H9 (cell line): Measurements from ENCODE around the gene IL18BP. TPM values are rescaled to one million over a fixed set of nuclear protein-coding genes. Genes with fewer than 3 reads are reported as not detected.

Experiments used
- DNase-seq: peaks from one replicate; pipeline ENCODE4 v3.0.0-alpha.2; 2017
- H2AFZ ChIP-seq: one replicate; pipeline ENCODE4 v1.6.1; 2013; ENCODE audit warnings: mild to moderate bottlenecking, low read length, control low read depth, moderate library complexity
- H2AK5ac ChIP-seq: 2 replicates; pipeline ENCODE4 v1.6.1; 2013; ENCODE audit warnings: low read length, control low read depth, mixed read lengths; ENCODE audit not compliant: insufficient read length
- H2BK120ac ChIP-seq: one replicate; pipeline ENCODE4 v1.6.1; 2013; ENCODE audit warnings: low read depth, mild to moderate bottlenecking, low read length, control low read depth, inconsistent platforms; ENCODE audit not compliant: poor library complexity, severe bottlenecking
- H2BK12ac ChIP-seq: 2 replicates; pipeline ENCODE4 v1.6.1; 2013; ENCODE audit warnings: low read length, control low read depth, mixed read lengths, low read depth; ENCODE audit not compliant: insufficient read length
- H2BK15ac ChIP-seq: 2 replicates; pipeline ENCODE4 v1.6.1; 2013; ENCODE audit warnings: low read depth, low read length, control low read depth
- H2BK20ac ChIP-seq: one replicate; pipeline ENCODE4 v1.6.1; 2013; ENCODE audit warnings: low read depth, mild to moderate bottlenecking, low read length, control low read depth, inconsistent platforms; ENCODE audit not compliant: poor library complexity, severe bottlenecking
- H2BK5ac ChIP-seq: 2 replicates; pipeline ENCODE4 v1.6.1; 2013; ENCODE audit warnings: low read length, control low read depth, mixed read lengths; ENCODE audit not compliant: insufficient read length
- H3K14ac ChIP-seq: 2 replicates; pipeline ENCODE4 v1.6.1; 2013; ENCODE audit warnings: low read length, control low read depth; ENCODE audit not compliant: insufficient read depth
- H3K18ac ChIP-seq: 2 replicates; pipeline ENCODE4 v1.6.1; 2013; ENCODE audit warnings: low read depth, mild to moderate bottlenecking, mixed read lengths, low read length, control low read depth; ENCODE audit not compliant: insufficient read length
- H3K23ac ChIP-seq: 2 replicates; pipeline ENCODE4 v1.6.1; 2013; ENCODE audit warnings: low read length, control low read depth, mixed read lengths, low read depth; ENCODE audit not compliant: insufficient read length
- H3K23me2 ChIP-seq: 2 replicates; pipeline ENCODE4 v1.6.1; 2013; ENCODE audit warnings: low read depth, mild to moderate bottlenecking, mixed read lengths, low read length, control low read depth; ENCODE audit not compliant: insufficient read length, poor library complexity, severe bottlenecking
- H3K27ac ChIP-seq: 2 replicates; pipeline ENCODE4 v1.5.1; 2013; ENCODE audit warnings: low read length, control low read depth, mixed read lengths, low read depth; ENCODE audit not compliant: insufficient read length
- H3K27me3 ChIP-seq: 2 replicates; pipeline ENCODE4 v1.6.1; 2013; ENCODE audit warnings: low read length, control low read depth, inconsistent platforms; ENCODE audit not compliant: insufficient read depth
- H3K4ac ChIP-seq: 2 replicates; pipeline ENCODE4 v1.6.1; 2013; ENCODE audit warnings: low read depth, mild to moderate bottlenecking, control low read depth, inconsistent platforms, low read length, moderate library complexity
- H3K4me1 ChIP-seq: 2 replicates; pipeline ENCODE4 v1.6.1; 2013; ENCODE audit warnings: low read length, control low read depth, inconsistent platforms; ENCODE audit not compliant: insufficient read depth
- H3K4me2 ChIP-seq: 2 replicates; pipeline ENCODE4 v1.6.1; 2013; ENCODE audit warnings: low read length, control low read depth, mixed read lengths; ENCODE audit not compliant: insufficient read length, insufficient read depth
- H3K56ac ChIP-seq: 2 replicates; pipeline ENCODE4 v1.6.1; 2013; ENCODE audit warnings: low read depth, mild to moderate bottlenecking, mixed read lengths, low read length, control low read depth; ENCODE audit not compliant: insufficient read length
- H3K79me1 ChIP-seq: 2 replicates; pipeline ENCODE4 v1.6.1; 2013; ENCODE audit warnings: low read depth, mild to moderate bottlenecking, moderate library complexity, low read length, control low read depth, inconsistent platforms; ENCODE audit not compliant: insufficient read depth, poor library complexity, severe bottlenecking
- H3K79me2 ChIP-seq: 2 replicates; pipeline ENCODE4 v1.6.1; 2013; ENCODE audit warnings: low read length, control low read depth, inconsistent platforms; ENCODE audit not compliant: insufficient read depth
- H3K9ac ChIP-seq: 2 replicates; pipeline ENCODE4 v1.6.1; 2013; ENCODE audit warnings: low read length, control low read depth, mixed read lengths; ENCODE audit not compliant: insufficient read length; ENCODE audit errors: extremely low read depth
- H3K9me3 ChIP-seq: one replicate; pipeline ENCODE4 v1.6.1; 2013; ENCODE audit warnings: low read depth, low read length, inconsistent platforms; ENCODE audit not compliant: control insufficient read depth
- H3T11ph ChIP-seq: one replicate; pipeline ENCODE4 v1.6.1; 2013; ENCODE audit warnings: mild to moderate bottlenecking, low read length, control low read depth, inconsistent platforms
- H4K20me1 ChIP-seq: one replicate; pipeline ENCODE4 v1.6.1; 2013; ENCODE audit not compliant: control insufficient read depth, insufficient read length, insufficient read depth
- H4K5ac ChIP-seq: 2 replicates; pipeline ENCODE4 v1.6.1; 2013; ENCODE audit warnings: low read depth, mild to moderate bottlenecking, mixed read lengths, low read length, control low read depth; ENCODE audit not compliant: insufficient read length
- H4K8ac ChIP-seq: replicated peaks from 2 replicates; pipeline ENCODE4 v1.6.1; 2013; ENCODE audit warnings: low read length, control low read depth, mixed read lengths, low read depth; ENCODE audit not compliant: insufficient read length
- H4K91ac ChIP-seq: 2 replicates; pipeline ENCODE4 v1.6.1; 2013; ENCODE audit warnings: low read depth, mild to moderate bottlenecking, moderate library complexity, mixed read lengths, low read length, control low read depth; ENCODE audit not compliant: insufficient read length
- H3K27ac Mint-ChIP-seq, 3 experiments: 2 replicates in 2 of 3; 3 replicates in 1 of 3; pipeline ENCODE4 v1.8.0; 2020 to 2021; ENCODE audit warnings: mixed read lengths in 3 of 3, mild to moderate bottlenecking in 1 of 3, moderate library complexity in 1 of 3
- H3K27me3 Mint-ChIP-seq: 2 replicates; pipeline ENCODE4 v1.8.0; 2021; ENCODE audit warnings: low read depth, mild to moderate bottlenecking, moderate library complexity, mixed read lengths
- H3K36me3 Mint-ChIP-seq, 3 experiments: 2 replicates in 2 of 3; 3 replicates in 1 of 3; pipeline ENCODE4 v1.8.0; 2020 to 2021; ENCODE audit warnings: low read depth in 3 of 3, mixed read lengths in 3 of 3; ENCODE audit not compliant: insufficient read depth in 1 of 3
- H3K4me1 Mint-ChIP-seq, 2 experiments: 2 replicates each; pipeline ENCODE4 v1.8.0; 2020; ENCODE audit warnings: mixed read lengths in 2 of 2
- H3K4me3 Mint-ChIP-seq, 2 experiments: 2 replicates in 1 of 2; 3 replicates in 1 of 2; pipeline ENCODE4 v1.8.0; 2020 to 2021; ENCODE audit warnings: mild to moderate bottlenecking in 2 of 2, mixed read lengths in 2 of 2, moderate library complexity in 1 of 2
- H3K9me3 Mint-ChIP-seq, 2 experiments: 2 replicates in 1 of 2; 3 replicates in 1 of 2; pipeline ENCODE4 v1.8.0; 2020; ENCODE audit warnings: mild to moderate bottlenecking in 2 of 2, mixed read lengths in 2 of 2, moderate library complexity in 1 of 2
- WGBS: extraction: QIAGEN DNeasy Blood & Tissue Kit; methylation state at CpG from one replicate; pipeline ENCODE4 v1.1.7; 2013; ENCODE audit warnings: missing lambda C conversion rate, low lambda C conversion rate, mixed read lengths; ENCODE audit not compliant: insufficient read length; ENCODE audit errors: extremely low coverage; 5-methylcytosine and 5-hydroxymethylcytosine counted together
- total RNA-seq: library from RNA; stranded (reverse); gene quantifications from 2 replicates; pipeline ENCODE4 v1.2.1, GENCODE V29; 2021
- TF ChIP-seq, protein P1 (sequence below): fragments of 200-600 bp; sonication (generic); conservative IDR thresholded peaks from 3 replicates; pipeline ENCODE4 v1.8.0; 2021; ENCODE audit warnings: antibody characterized with exemption, mild to moderate bottlenecking

The IL18BP gene
- total RNA-seq, 1 experiment from 2014 or later: 10.2 TPM

DNA sequence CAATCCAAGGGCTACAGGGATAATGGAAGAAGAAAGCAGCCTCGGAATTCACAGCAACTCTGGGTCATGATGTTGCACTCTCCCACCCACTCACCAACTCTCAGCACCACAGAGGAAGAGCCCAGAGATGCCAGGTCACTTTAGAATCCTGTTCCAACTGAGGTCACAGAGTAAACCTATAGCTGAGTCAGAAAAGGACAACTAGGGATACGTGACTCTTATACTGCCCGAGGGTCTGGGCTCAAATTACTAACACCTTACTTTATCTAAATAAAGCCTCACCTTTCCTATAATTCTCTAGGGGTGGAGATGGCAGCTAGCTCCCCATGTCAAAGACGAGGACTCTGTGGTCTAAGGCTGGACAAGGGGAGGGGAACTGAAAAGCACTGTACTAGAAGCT is 24.6 kb downstream of the IL18BP start:
- no peak overlapping the region for H3K9ac ChIP-seq

More for the DNA sequence above, 24.6 kb downstream of the IL18BP start:
- no peaks in the 10 kb centered on the region for H4K20me1 ChIP-seq
- no peak overlapping the region for H3K18ac ChIP-seq
- WGBS: no CpG with 5 or more reads among the region's 4 CpGs
- H3T11ph ChIP-seq: no peak overlapping the region
- no peak for DNase-seq
- no peaks in the 10 kb centered on the region for H3K23me2 ChIP-seq
- no peak overlapping the region for H3K27ac ChIP-seq
- H3K79me1 ChIP-seq: no peaks in the 10 kb centered on the region
- H3K4me3 Mint-ChIP-seq: no peak overlapping the region
- no peaks in the 10 kb centered on the region for H3K27me3 Mint-ChIP-seq
- H2AK5ac ChIP-seq: no peak overlapping the region
- H3K4me2 ChIP-seq: no peak overlapping the region
- H3K27ac Mint-ChIP-seq: no peak overlapping the region
- no peak overlapping the region for H2AFZ ChIP-seq
- no peaks in the 10 kb centered on the region for H3K4me1 ChIP-seq
- H3K79me2 ChIP-seq: no peaks in the 10 kb centered on the region; the same call in 1 of the 2 replicates
- no peak overlapping the region for H3K4ac ChIP-seq
- H3K27me3 ChIP-seq: no peaks in the 10 kb centered on the region
- no peak overlapping the region for H2BK5ac ChIP-seq
- no peak overlapping the region for H3K23ac ChIP-seq
- TF ChIP-seq, protein P1, sequence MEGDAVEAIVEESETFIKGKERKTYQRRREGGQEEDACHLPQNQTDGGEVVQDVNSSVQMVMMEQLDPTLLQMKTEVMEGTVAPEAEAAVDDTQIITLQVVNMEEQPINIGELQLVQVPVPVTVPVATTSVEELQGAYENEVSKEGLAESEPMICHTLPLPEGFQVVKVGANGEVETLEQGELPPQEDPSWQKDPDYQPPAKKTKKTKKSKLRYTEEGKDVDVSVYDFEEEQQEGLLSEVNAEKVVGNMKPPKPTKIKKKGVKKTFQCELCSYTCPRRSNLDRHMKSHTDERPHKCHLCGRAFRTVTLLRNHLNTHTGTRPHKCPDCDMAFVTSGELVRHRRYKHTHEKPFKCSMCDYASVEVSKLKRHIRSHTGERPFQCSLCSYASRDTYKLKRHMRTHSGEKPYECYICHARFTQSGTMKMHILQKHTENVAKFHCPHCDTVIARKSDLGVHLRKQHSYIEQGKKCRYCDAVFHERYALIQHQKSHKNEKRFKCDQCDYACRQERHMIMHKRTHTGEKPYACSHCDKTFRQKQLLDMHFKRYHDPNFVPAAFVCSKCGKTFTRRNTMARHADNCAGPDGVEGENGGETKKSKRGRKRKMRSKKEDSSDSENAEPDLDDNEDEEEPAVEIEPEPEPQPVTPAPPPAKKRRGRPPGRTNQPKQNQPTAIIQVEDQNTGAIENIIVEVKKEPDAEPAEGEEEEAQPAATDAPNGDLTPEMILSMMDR: no peak
- no peak overlapping the region for H3K14ac ChIP-seq
- H2BK15ac ChIP-seq: no peak overlapping the region
- no peaks in the 10 kb centered on the region for H3K9me3 Mint-ChIP-seq
- H4K91ac ChIP-seq: no peak overlapping the region
- H4K5ac ChIP-seq: no peak overlapping the region
- H3K56ac ChIP-seq: no peak overlapping the region
- no peak overlapping the region for H2BK20ac ChIP-seq
- H2BK12ac ChIP-seq: no peak overlapping the region
- peaks cover 35 to 81% (median 69%) of the 10 kb centered on the region in 3 experiments for H3K36me3 Mint-ChIP-seq
- H3K4me1 Mint-ChIP-seq: peaks cover 10% of the 10 kb centered on the region in 2 experiments
- no peak overlapping the region for H2BK120ac ChIP-seq
- H3K9me3 ChIP-seq: no peaks in the 10 kb centered on the region
- H4K8ac ChIP-seq: no peak overlapping the region
